ENCODE results near the gene HDGF.

- TF ChIP-seq FOXP2 (optimal IDR thresholded peaks at IDR 0.05; ENCODE audit: borderline replicate concordance, extremely low read depth, extremely low read length, insufficient read depth) (no peak), TAF1 (IDR thresholded peaks at IDR 0.05; ENCODE audit: borderline replicate concordance, insufficient read depth, low read length) (no peak), POLR2AphosphoS5 (IDR thresholded peaks at IDR 0.05; ENCODE audit: low read depth, low read length) (no peak)
- TF ChIP-seq, protein P1, sequence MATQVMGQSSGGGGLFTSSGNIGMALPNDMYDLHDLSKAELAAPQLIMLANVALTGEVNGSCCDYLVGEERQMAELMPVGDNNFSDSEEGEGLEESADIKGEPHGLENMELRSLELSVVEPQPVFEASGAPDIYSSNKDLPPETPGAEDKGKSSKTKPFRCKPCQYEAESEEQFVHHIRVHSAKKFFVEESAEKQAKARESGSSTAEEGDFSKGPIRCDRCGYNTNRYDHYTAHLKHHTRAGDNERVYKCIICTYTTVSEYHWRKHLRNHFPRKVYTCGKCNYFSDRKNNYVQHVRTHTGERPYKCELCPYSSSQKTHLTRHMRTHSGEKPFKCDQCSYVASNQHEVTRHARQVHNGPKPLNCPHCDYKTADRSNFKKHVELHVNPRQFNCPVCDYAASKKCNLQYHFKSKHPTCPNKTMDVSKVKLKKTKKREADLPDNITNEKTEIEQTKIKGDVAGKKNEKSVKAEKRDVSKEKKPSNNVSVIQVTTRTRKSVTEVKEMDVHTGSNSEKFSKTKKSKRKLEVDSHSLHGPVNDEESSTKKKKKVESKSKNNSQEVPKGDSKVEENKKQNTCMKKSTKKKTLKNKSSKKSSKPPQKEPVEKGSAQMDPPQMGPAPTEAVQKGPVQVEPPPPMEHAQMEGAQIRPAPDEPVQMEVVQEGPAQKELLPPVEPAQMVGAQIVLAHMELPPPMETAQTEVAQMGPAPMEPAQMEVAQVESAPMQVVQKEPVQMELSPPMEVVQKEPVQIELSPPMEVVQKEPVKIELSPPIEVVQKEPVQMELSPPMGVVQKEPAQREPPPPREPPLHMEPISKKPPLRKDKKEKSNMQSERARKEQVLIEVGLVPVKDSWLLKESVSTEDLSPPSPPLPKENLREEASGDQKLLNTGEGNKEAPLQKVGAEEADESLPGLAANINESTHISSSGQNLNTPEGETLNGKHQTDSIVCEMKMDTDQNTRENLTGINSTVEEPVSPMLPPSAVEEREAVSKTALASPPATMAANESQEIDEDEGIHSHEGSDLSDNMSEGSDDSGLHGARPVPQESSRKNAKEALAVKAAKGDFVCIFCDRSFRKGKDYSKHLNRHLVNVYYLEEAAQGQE (IDR thresholded peaks at IDR 0.05; ENCODE audit: insufficient read depth in 1 of 2, low read depth in 2 of 2, low read length in 2 of 2) = no peak
Measured at GRCh38 chr1:156733989-156734584, 17.4 kb downstream of the HDGF start.

Data from PFSK-1 (cell line).